A549 treated with AZD9567 at 1 μM for 4 hours (cell line): ENCODE measurements around the gene GCSAML. TPM values are rescaled to one million over a fixed set of nuclear protein-coding genes. Genes with fewer than 3 reads are reported as not detected.

ENCODE experiments used
- total RNA-seq: library from RNA; stranded (reverse); fragments of 200-300 nt; extraction: Qiagen RNA extraction; gene quantifications from 5 replicates; pipeline ENCODE4 v1.2.3, GENCODE V29; 2022; ENCODE audit not compliant: insufficient read depth

GCSAML gene
- not detected in 5 replicates for total RNA-seq

GRCh38 chr1:247548769-247549182 is at the start of gene GCSAML:
GCSAML (plus strand) TSS chr1:247549134; CDS start chr1:247549192, 58 bp downstream.

GRCh38 chr1:247536340-247536739 is 12.6 kb upstream of the GCSAML start, which contains the start of gene OR2C3:
OR2C3 (minus strand) TSS chr1:247536440; CDS start chr1:247532511, 3,929 bp downstream.

GRCh38 chr1:247588060-247588459 is 39.1 kb downstream of the GCSAML start, which contains the start of gene OR2G2:
OR2G2 (plus strand) TSS chr1:247588360; CDS start chr1:247588360, 0 bp downstream.

GRCh38 chr1:247605286-247605685 is 56.4 kb downstream of the GCSAML start, which contains the start of gene OR2G3:
OR2G3 (plus strand) TSS chr1:247605586; CDS start chr1:247605586, 0 bp downstream.

Other genes with a start within 250 kb of the GCSAML start
- gene ZNF496, start 217.3 kb upstream of the GCSAML start, total RNA-seq: 14.7 to 18.4 TPM (median 17.6 TPM) in 5 replicates
- not detected in 5 replicates for gene NLRP3, start 133.0 kb upstream of the GCSAML start, total RNA-seq
- gene OR2B11, start 91.0 kb upstream of the GCSAML start, total RNA-seq: not detected in 5 replicates
- not detected in 5 replicates for gene OR2C3, start 12.7 kb upstream of the GCSAML start, total RNA-seq
- gene OR2G2, start 39.2 kb downstream of the GCSAML start, total RNA-seq: not detected in 5 replicates
- gene OR2G3, start 56.5 kb downstream of the GCSAML start, total RNA-seq: not detected in 5 replicates
- not detected in 5 replicates for gene OR13G1, start 130.6 kb downstream of the GCSAML start, total RNA-seq
- not detected in 5 replicates for gene OR6F1, start 167.5 kb downstream of the GCSAML start, total RNA-seq
- not detected in 5 replicates for gene OR14K1, start 189.5 kb downstream of the GCSAML start, total RNA-seq
- not detected in 5 replicates for gene OR14A2, start 199.0 kb downstream of the GCSAML start, total RNA-seq
- gene OR1C1, start 211.4 kb downstream of the GCSAML start, total RNA-seq: not detected in 5 replicates